ENCODE data around the gene ARPP21.

The ARPP21 gene

GRCh38 chr3:35709691-35710090 is 70.4 kb downstream of the ARPP21 start:
- Histone ChIP-seq H3K36me3 (ENCODE audit: control insufficient read depth, insufficient read depth, low read length) (no peaks in the 10 kb centered on the region), H3K27ac (ENCODE audit: low read depth, low read length) (no peak overlapping the region), H3K9ac (ENCODE audit: low read depth, low read length) (no peak overlapping the region), H3K27me3 (ENCODE audit: control insufficient read depth, insufficient read depth, low read length) (no peaks in the 10 kb centered on the region), H3K4me3 (ENCODE audit: low read depth, low read length) (no peak overlapping the region), H3K4me1 (ENCODE audit: control insufficient read depth, insufficient read depth, low read length) (no peaks in the 10 kb centered on the region), H3K9me3 (ENCODE audit: control insufficient read depth, insufficient read depth, low read length) (no peaks in the 10 kb centered on the region)

GRCh38 chr3:35710554-35710953 is 71.2 kb downstream of the ARPP21 start:
- no peak overlapping the region for H3K4me3 ChIP-seq (ENCODE audit: low read depth, low read length)

GRCh38 chr3:35718921-35719320 is 79.6 kb downstream of the ARPP21 start:
- Histone ChIP-seq H3K4me1 (ENCODE audit: control insufficient read depth, insufficient read depth, low read length) (no peaks in the 10 kb centered on the region), H3K9me3 (ENCODE audit: control insufficient read depth, insufficient read depth, low read length) (no peaks in the 10 kb centered on the region), H3K27ac (ENCODE audit: low read depth, low read length) (no peak overlapping the region)

More at GRCh38 chr3:35710554-35710953, 71.2 kb downstream of the ARPP21 start:
- Histone ChIP-seq H3K4me1 (ENCODE audit: control insufficient read depth, insufficient read depth, low read length) (no peaks in the 10 kb centered on the region), H3K9ac (ENCODE audit: low read depth, low read length) (no peak overlapping the region), H3K27ac (ENCODE audit: low read depth, low read length) (no peak overlapping the region), H3K36me3 (ENCODE audit: control insufficient read depth, insufficient read depth, low read length) (no peaks in the 10 kb centered on the region), H3K9me3 (ENCODE audit: control insufficient read depth, insufficient read depth, low read length) (no peaks in the 10 kb centered on the region), H3K27me3 (ENCODE audit: control insufficient read depth, insufficient read depth, low read length) (no peaks in the 10 kb centered on the region)

GRCh38 chr3:35721628-35722027 is 82.3 kb downstream of the ARPP21 start:
- no peak overlapping the region for H3K27ac ChIP-seq (ENCODE audit: low read depth, low read length)
- H3K27me3 ChIP-seq (ENCODE audit: control insufficient read depth, insufficient read depth, low read length) = peaks cover 44% of the 10 kb centered on the region
- H3K9ac ChIP-seq (ENCODE audit: low read depth, low read length) = no peak overlapping the region
- no peaks in the 10 kb centered on the region for H3K36me3 ChIP-seq (ENCODE audit: control insufficient read depth, insufficient read depth, low read length)
- no peaks in the 10 kb centered on the region for H3K9me3 ChIP-seq (ENCODE audit: control insufficient read depth, insufficient read depth, low read length)
- no peaks in the 10 kb centered on the region for H3K4me1 ChIP-seq (ENCODE audit: control insufficient read depth, insufficient read depth, low read length)
- no peak overlapping the region for H3K4me3 ChIP-seq (ENCODE audit: low read depth, low read length)

More at GRCh38 chr3:35718921-35719320, 79.6 kb downstream of the ARPP21 start:
- H3K4me3 ChIP-seq (ENCODE audit: low read depth, low read length) = no peak overlapping the region
- peaks cover 17% of the 10 kb centered on the region for H3K27me3 ChIP-seq (ENCODE audit: control insufficient read depth, insufficient read depth, low read length)
- H3K36me3 ChIP-seq (ENCODE audit: control insufficient read depth, insufficient read depth, low read length) = no peaks in the 10 kb centered on the region
- no peak overlapping the region for H3K9ac ChIP-seq (ENCODE audit: low read depth, low read length)

- H3K36me3 ChIP-seq (ENCODE audit: control insufficient read depth, insufficient read depth, low read length) = no peaks in the 10 kb centered on the region
- H3K9ac ChIP-seq (ENCODE audit: low read depth, low read length) = no peak overlapping the region
- no peak overlapping the region for H3K4me3 ChIP-seq (ENCODE audit: low read depth, low read length)
- no peaks in the 10 kb centered on the region for H3K4me1 ChIP-seq (ENCODE audit: control insufficient read depth, insufficient read depth, low read length)
- H3K27me3 ChIP-seq (ENCODE audit: control insufficient read depth, insufficient read depth, low read length) = peaks cover 56% of the 10 kb centered on the region
- no peak overlapping the region for H3K27ac ChIP-seq (ENCODE audit: low read depth, low read length)
- no peaks in the 10 kb centered on the region for H3K9me3 ChIP-seq (ENCODE audit: control insufficient read depth, insufficient read depth, low read length)
Measured at GRCh38 chr3:35722902-35723301, 83.6 kb downstream of the ARPP21 start.

- Histone ChIP-seq H3K4me3 (ENCODE audit: low read depth, low read length) (no peak overlapping the region), H3K36me3 (ENCODE audit: control insufficient read depth, insufficient read depth, low read length) (no peaks in the 10 kb centered on the region), H3K4me1 (ENCODE audit: control insufficient read depth, insufficient read depth, low read length) (no peaks in the 10 kb centered on the region), H3K9me3 (ENCODE audit: control insufficient read depth, insufficient read depth, low read length) (no peaks in the 10 kb centered on the region), H3K27ac (ENCODE audit: low read depth, low read length) (no peak overlapping the region), H3K9ac (ENCODE audit: low read depth, low read length) (no peak overlapping the region), H3K27me3 (ENCODE audit: control insufficient read depth, insufficient read depth, low read length) (peaks cover 56% of the 10 kb centered on the region)
Measured at GRCh38 chr3:35723480-35724097, 84.3 kb downstream of the ARPP21 start.

- H3K36me3 ChIP-seq (ENCODE audit: control insufficient read depth, insufficient read depth, low read length) = no peaks in the 10 kb centered on the region
Measured at GRCh38 chr3:35724106-35724505, 84.8 kb downstream of the ARPP21 start.

GRCh38 chr3:35727179-35727578 is 87.9 kb downstream of the ARPP21 start:
- H3K9me3 ChIP-seq (ENCODE audit: control insufficient read depth, insufficient read depth, low read length) = no peaks in the 10 kb centered on the region

More at GRCh38 chr3:35724106-35724505, 84.8 kb downstream of the ARPP21 start:
- Histone ChIP-seq H3K27me3 (ENCODE audit: control insufficient read depth, insufficient read depth, low read length) (peaks cover 56% of the 10 kb centered on the region), H3K9ac (ENCODE audit: low read depth, low read length) (no peak overlapping the region), H3K4me1 (ENCODE audit: control insufficient read depth, insufficient read depth, low read length) (no peaks in the 10 kb centered on the region), H3K9me3 (ENCODE audit: control insufficient read depth, insufficient read depth, low read length) (no peaks in the 10 kb centered on the region), H3K4me3 (ENCODE audit: low read depth, low read length) (no peak overlapping the region), H3K27ac (ENCODE audit: low read depth, low read length) (no peak overlapping the region)

GRCh38 chr3:35733341-35733740 is 94.0 kb downstream of the ARPP21 start:
- Histone ChIP-seq H3K27me3 (ENCODE audit: control insufficient read depth, insufficient read depth, low read length) (no peaks in the 10 kb centered on the region; the same call in 1 of the 2 replicates), H3K36me3 (ENCODE audit: control insufficient read depth, insufficient read depth, low read length) (no peaks in the 10 kb centered on the region), H3K4me1 (ENCODE audit: control insufficient read depth, insufficient read depth, low read length) (no peaks in the 10 kb centered on the region), H3K9me3 (ENCODE audit: control insufficient read depth, insufficient read depth, low read length) (no peaks in the 10 kb centered on the region), H3K9ac (ENCODE audit: low read depth, low read length) (no peak overlapping the region), H3K4me3 (ENCODE audit: low read depth, low read length) (no peak overlapping the region), H3K27ac (ENCODE audit: low read depth, low read length) (no peak overlapping the region)

More at GRCh38 chr3:35727179-35727578, 87.9 kb downstream of the ARPP21 start:
- H3K27ac ChIP-seq (ENCODE audit: low read depth, low read length) = no peak overlapping the region
- no peak overlapping the region for H3K9ac ChIP-seq (ENCODE audit: low read depth, low read length)
- no peaks in the 10 kb centered on the region for H3K36me3 ChIP-seq (ENCODE audit: control insufficient read depth, insufficient read depth, low read length)
- no peaks in the 10 kb centered on the region for H3K4me1 ChIP-seq (ENCODE audit: control insufficient read depth, insufficient read depth, low read length)
- no peak overlapping the region for H3K4me3 ChIP-seq (ENCODE audit: low read depth, low read length)
- H3K27me3 ChIP-seq (ENCODE audit: control insufficient read depth, insufficient read depth, low read length) = peaks cover 56% of the 10 kb centered on the region

GRCh38 chr3:35733864-35734263 is 94.5 kb downstream of the ARPP21 start:
- no peak overlapping the region for H3K9ac ChIP-seq (ENCODE audit: low read depth, low read length)
- no peak overlapping the region for H3K4me3 ChIP-seq (ENCODE audit: low read depth, low read length)
- no peaks in the 10 kb centered on the region for H3K4me1 ChIP-seq (ENCODE audit: control insufficient read depth, insufficient read depth, low read length)
- H3K27me3 ChIP-seq (ENCODE audit: control insufficient read depth, insufficient read depth, low read length) = no peaks in the 10 kb centered on the region; the same call in 1 of the 2 replicates
- no peaks in the 10 kb centered on the region for H3K36me3 ChIP-seq (ENCODE audit: control insufficient read depth, insufficient read depth, low read length)
- no peaks in the 10 kb centered on the region for H3K9me3 ChIP-seq (ENCODE audit: control insufficient read depth, insufficient read depth, low read length)
- H3K27ac ChIP-seq (ENCODE audit: low read depth, low read length) = no peak overlapping the region

- no peaks in the 10 kb centered on the region for H3K36me3 ChIP-seq (ENCODE audit: control insufficient read depth, insufficient read depth, low read length)
Measured at GRCh38 chr3:35737080-35737479, 97.8 kb downstream of the ARPP21 start.

More at GRCh38 chr3:35737080-35737479, 97.8 kb downstream of the ARPP21 start:
- Histone ChIP-seq H3K27me3 (ENCODE audit: control insufficient read depth, insufficient read depth, low read length) (no peaks in the 10 kb centered on the region; the same call in 1 of the 2 replicates), H3K4me1 (ENCODE audit: control insufficient read depth, insufficient read depth, low read length) (peaks cover 7% of the 10 kb centered on the region; the same call in 1 of the 2 replicates), H3K9me3 (ENCODE audit: control insufficient read depth, insufficient read depth, low read length) (no peaks in the 10 kb centered on the region), H3K4me3 (ENCODE audit: low read depth, low read length) (no peak overlapping the region), H3K27ac (ENCODE audit: low read depth, low read length) (no peak overlapping the region), H3K9ac (ENCODE audit: low read depth, low read length) (no peak overlapping the region)
